AG08396 (cell line): ENCODE data around the gene HECTD2.
"Not testable (repeated sequence)": the region's sequence is repeated elsewhere in the genome, so short reads cannot be mapped to it uniquely, and the experiment has no call there.

Experiments
- DNase-seq: peaks from one replicate; pipeline ENCODE4 v3.0.0; 2012; ENCODE audit warnings: low spot score, mixed read lengths

The HECTD2 gene

GRCh38 chr10:91474009-91474408 lies 63.9 kb downstream of the HECTD2 start:
- DNase-seq = no peak

GRCh38 chr10:91477236-91477635 lies 67.1 kb downstream of the HECTD2 start:
- no peak for DNase-seq

GRCh38 chr10:91479583-91479982 lies 69.4 kb downstream of the HECTD2 start:
- no peak for DNase-seq

GRCh38 chr10:91487911-91488582 lies 77.9 kb downstream of the HECTD2 start:
- DNase-seq = no peak

- peak; percentile 46 for DNase-seq
These were observed 83.2 kb downstream of the HECTD2 start for GRCh38 chr10:91493313-91493712.

- DNase-seq = peak; percentile 6
These were observed 85.3 kb downstream of the HECTD2 start for GRCh38 chr10:91495402-91495801.

GRCh38 chr10:91496016-91496415 lies 85.9 kb downstream of the HECTD2 start:
- no peak for DNase-seq

- DNase-seq = peak; percentile 67
These were observed 101.6 kb downstream of the HECTD2 start for GRCh38 chr10:91511549-91512330.

- DNase-seq = no peak
These were observed 102.3 kb downstream of the HECTD2 start for GRCh38 chr10:91512458-91512857.

GRCh38 chr10:91513598-91514424 lies 103.7 kb downstream of the HECTD2 start:
- no peak for DNase-seq

- DNase-seq = no peak
These were observed 104.6 kb downstream of the HECTD2 start for GRCh38 chr10:91514787-91515186.

GRCh38 chr10:91517394-91517793 lies 107.2 kb downstream of the HECTD2 start:
- DNase-seq = no peak

GRCh38 chr10:91519899-91520514 lies 109.9 kb downstream of the HECTD2 start:
- DNase-seq = no peak

- DNase-seq = no peak
These were observed 110.5 kb downstream of the HECTD2 start for GRCh38 chr10:91520661-91521060.

- DNase-seq = no peak
These were observed 111.3 kb downstream of the HECTD2 start for GRCh38 chr10:91521439-91521838.

- no peak for DNase-seq
These were observed 116.0 kb downstream of the HECTD2 start for GRCh38 chr10:91525896-91526712.

GRCh38 chr10:91528080-91528479 lies 117.9 kb downstream of the HECTD2 start:
- DNase-seq = no peak

GRCh38 chr10:91528768-91529167 lies 118.6 kb downstream of the HECTD2 start:
- DNase-seq = no peak

GRCh38 chr10:91534789-91535188 lies 124.6 kb downstream of the HECTD2 start:
- DNase-seq = not testable (repeated sequence)

- DNase-seq = peak; percentile 55
These were observed 126.0 kb downstream of the HECTD2 start for GRCh38 chr10:91536111-91536510.

- DNase-seq = no peak
These were observed 126.6 kb downstream of the HECTD2 start for GRCh38 chr10:91536733-91537132.
